Fibroblast of the aortic adventitia (primary cell): ENCODE results near the gene RAP1GAP. TPM values are rescaled to one million over a fixed set of nuclear protein-coding genes. Genes with fewer than 3 reads are reported as not detected.
A peak's percentile ranks its signal among the peaks of the same experiment; 100 is the strongest.

ENCODE experiments used
- DNase-seq: peaks from one replicate; pipeline ENCODE4 v3.0.0-alpha.2; 2010; ENCODE audit warnings: low read depth
- H3K4me3 ChIP-seq: 2 replicates; pipeline ENCODE4 v1.5.1; 2011; ENCODE audit warnings: low read depth, mild to moderate bottlenecking, control low read depth, low read length, moderate library complexity
- total RNA-seq: library from RNA; depleted of rRNA; stranded (reverse); fragments of >200 nt; gene quantifications from 2 replicates; pipeline ENCODE4 v1.2.3, GENCODE V29; 2012; ENCODE audit warnings: low replicate concordance
- TF ChIP-seq, protein P1 (sequence below): IDR thresholded peaks from 2 replicates; pipeline ENCODE4 v1.5.1; 2011; ENCODE audit warnings: mild to moderate bottlenecking, low read length, control low read depth, inconsistent platforms; ENCODE audit not compliant: insufficient read depth

Gene RAP1GAP
- total RNA-seq, 1 donor: 0.09 TPM

DNA sequence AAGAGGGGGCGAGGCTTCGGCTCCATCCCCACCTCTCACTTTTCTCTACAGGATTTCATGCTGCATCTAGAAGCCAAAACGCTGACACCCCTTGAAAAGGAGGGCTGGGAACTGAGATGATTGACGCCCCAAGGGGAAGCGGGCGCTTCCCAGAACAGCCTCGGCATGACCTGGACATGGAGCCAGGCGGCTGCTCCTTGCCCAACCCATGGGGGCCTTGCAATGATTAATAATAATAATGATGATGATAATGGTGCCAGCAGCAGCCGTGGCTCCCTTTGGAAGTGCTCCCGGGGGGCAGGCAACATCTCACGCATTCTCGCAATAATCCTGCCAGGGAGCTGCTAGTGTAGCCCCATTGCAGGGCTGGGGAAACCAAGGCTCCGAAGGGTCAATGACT lies 78.2 kb downstream of the RAP1GAP start:
- no peak overlapping the region for H3K4me3 ChIP-seq
- no peak for DNase-seq
- TF ChIP-seq, protein P1, sequence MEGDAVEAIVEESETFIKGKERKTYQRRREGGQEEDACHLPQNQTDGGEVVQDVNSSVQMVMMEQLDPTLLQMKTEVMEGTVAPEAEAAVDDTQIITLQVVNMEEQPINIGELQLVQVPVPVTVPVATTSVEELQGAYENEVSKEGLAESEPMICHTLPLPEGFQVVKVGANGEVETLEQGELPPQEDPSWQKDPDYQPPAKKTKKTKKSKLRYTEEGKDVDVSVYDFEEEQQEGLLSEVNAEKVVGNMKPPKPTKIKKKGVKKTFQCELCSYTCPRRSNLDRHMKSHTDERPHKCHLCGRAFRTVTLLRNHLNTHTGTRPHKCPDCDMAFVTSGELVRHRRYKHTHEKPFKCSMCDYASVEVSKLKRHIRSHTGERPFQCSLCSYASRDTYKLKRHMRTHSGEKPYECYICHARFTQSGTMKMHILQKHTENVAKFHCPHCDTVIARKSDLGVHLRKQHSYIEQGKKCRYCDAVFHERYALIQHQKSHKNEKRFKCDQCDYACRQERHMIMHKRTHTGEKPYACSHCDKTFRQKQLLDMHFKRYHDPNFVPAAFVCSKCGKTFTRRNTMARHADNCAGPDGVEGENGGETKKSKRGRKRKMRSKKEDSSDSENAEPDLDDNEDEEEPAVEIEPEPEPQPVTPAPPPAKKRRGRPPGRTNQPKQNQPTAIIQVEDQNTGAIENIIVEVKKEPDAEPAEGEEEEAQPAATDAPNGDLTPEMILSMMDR: no peak

DNA sequence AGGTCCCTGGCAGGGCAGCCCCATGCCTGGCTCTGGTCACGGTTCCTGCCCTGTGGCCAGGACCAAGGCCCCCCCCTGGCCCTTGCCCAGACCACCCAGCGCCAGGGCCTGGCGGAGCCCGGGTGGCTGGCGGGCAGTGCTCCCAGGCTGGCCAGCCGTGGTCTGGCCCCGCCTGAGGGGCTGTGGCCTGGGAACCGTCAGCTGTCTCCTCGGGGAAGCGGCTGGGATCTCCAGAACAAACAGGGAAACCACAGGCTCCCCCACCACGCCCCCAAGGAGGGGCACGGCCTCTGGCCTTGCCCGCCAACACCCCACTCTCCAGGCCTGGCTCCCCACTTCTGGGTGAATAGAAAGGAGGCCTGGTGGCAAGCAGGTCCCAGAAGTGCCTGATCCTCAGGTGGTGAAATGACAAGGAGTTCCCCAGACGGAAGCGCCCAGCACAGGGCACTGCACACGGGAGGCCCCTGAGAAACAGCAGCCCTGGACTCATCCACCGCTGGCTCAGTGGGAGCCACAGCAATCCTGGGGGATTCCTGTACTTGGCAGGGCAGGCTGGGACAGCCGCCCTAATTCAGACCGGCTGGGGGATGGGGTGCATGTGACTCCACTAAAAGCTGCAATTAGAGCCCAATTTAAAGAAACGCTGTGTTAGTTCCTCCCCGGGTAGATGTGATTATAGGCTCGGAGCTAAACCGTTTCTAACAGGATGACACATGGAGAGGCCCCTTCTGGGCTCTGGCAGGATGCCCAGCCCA lies 78.9 kb downstream of the RAP1GAP start:
- DNase-seq: no peak
- TF ChIP-seq, protein P1: no peak

DNA sequence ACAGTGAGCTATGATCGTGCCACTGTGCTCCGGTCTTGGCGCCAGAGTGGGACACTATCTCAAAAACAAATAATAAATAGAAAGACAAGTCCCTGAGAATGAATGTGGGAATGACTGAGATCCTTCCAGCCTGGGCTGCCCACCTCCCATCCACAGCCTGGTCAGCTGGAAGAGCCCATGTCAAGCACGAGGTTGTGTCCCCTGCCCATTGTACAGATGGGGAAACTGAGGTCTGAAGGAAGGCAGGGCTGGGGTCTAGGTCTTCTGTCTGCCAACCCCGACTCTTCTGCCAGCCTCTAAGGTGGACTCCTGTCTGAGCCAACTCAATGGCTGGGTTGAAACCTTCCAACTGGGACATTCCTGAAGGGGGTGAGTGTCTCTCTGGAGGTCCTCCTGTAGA lies 79.5 kb downstream of the RAP1GAP start:
- no peak overlapping the region for H3K4me3 ChIP-seq
- TF ChIP-seq, protein P1: no peak
- no peak for DNase-seq

More for the DNA sequence above, 78.9 kb downstream of the RAP1GAP start:
- H3K4me3 ChIP-seq: no peak overlapping the region

DNA sequence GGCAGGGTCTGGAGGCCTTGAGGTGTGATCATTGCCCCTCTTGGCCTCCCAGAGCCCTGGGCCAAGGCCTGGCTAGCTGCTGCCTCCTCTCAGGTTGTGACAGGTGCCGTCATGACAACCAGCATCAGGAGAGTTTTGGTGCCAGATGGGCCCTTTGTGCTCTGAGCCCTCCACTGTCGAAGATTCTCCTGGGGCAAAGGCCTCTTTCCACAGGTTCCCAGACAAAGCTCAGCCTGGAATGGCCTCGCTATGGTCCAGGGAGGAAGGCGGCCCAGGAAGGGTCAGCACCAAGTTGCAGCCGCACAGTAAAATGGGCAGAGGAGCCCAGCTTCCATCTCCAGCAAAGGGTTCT lies 81.6 kb downstream of the RAP1GAP start:
- no peak for DNase-seq
- TF ChIP-seq, protein P1: no peak
- H3K4me3 ChIP-seq: no peak overlapping the region

DNA sequence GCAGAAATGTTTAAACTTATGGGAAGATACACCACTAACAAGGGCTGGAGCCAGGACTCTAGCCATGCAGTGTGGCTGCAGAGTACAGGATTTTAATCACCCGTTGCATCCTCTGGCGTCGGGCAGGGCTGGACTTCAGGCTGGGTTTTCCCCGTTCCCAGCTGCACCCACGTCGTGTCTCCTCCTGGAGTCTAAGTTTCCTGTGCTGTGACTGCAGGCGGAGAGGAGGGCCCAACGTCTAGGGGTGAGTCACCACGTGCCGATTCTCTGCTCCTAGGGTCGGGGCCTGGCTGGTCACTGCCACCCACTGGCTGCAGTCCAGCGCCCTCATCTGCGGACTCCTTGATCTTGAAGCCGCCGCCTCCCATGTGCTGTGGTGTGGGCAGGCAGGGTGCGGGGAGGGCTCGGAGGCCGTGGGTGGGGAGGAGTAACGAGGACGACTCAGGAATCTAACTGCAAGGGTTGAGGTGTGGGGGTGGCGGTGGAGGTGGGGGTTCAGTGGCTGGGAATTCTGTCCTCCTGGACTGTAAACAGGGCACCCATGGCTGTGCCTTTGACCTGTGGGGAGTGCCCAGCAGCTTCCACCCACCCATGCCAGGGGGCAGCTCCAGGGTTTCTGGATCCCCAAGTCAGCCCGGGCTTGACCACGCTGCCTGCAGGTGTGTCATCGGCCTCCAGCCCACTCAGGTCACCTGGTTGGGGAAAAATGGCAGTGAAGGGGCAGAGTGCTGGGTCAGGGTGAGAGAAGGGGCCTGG lies 82.1 kb downstream of the RAP1GAP start:
- H3K4me3 ChIP-seq: no peak overlapping the region
- TF ChIP-seq, protein P1: no peak

DNA sequence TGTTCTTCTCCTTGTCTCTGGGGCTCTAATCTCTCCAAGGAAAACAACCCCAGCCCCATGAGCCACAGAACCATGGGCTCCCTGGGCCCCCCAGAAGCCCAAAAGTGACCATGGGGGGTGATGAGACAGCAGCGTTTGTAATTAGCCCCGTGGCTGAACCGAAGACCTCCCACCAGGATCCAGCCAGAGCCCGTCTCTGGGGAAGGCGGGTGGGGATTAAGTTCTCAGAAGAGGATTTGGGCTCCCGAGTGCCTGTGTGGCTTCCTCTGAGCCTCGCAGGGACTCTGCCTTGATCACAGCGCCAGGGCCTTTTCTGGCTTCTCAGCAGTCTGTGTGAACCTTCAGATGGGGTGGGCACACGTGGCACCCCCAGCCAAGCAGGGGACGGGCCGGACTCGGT lies 82.9 kb downstream of the RAP1GAP start:
- no peak for DNase-seq
- TF ChIP-seq, protein P1: no peak
- no peak overlapping the region for H3K4me3 ChIP-seq

More for the DNA sequence above, 82.1 kb downstream of the RAP1GAP start:
- peak; percentile 78 for DNase-seq
